PC-3 (cell line): ENCODE results near the gene SERPINA4. TPM values are rescaled to one million over a fixed set of nuclear protein-coding genes. Genes with fewer than 3 reads are reported as not detected.

Source experiments
- ATAC-seq: fragments of 200-7000 bp; cut with Tn5 transposase; 2 replicates; pipeline ENCODE4 v1.9.1; 2020; ENCODE audit warnings: mild to moderate bottlenecking, moderate library complexity
- BruUV-seq: library from RNA; stranded (reverse); fragments of 400-500 nt; replicated peaks from 2 replicates; lab custom pipeline; 2021; lab: Mats Ljungman, UMichigan
- CTCF ChIA-PET: fragments of 300-600 bp; sonication (Branson Sonifier 250); formaldehyde crosslinking; loops from one replicate; lab custom pipeline; 2022; ENCODE audit warnings: antibody characterized with exemption; lab: Charles Lee
- POLR2A ChIA-PET: fragments of 300-600 bp; sonication (Branson Sonifier 250); formaldehyde crosslinking; loops from one replicate; lab custom pipeline; 2022; ENCODE audit warnings: antibody characterized with exemption; ENCODE audit not compliant: unreplicated experiment; lab: Charles Lee
- DNase-seq: peaks from one replicate; pipeline ENCODE4 v3.0.0-alpha.2; 2015
- H2AFZ ChIP-seq: fragments of 300-600 bp; sonication (generic); 2 replicates; pipeline ENCODE4 v1.6.0; 2016; ENCODE audit warnings: antibody characterized with exemption, low read length
- H3F3A ChIP-seq: fragments of 300-600 bp; sonication (generic); one replicate; pipeline ENCODE4 v1.6.0; 2017; ENCODE audit warnings: antibody characterized with exemption, low read length, control low read depth, mild to moderate bottlenecking; ENCODE audit not compliant: unreplicated experiment
- H3K27ac ChIP-seq: fragments of 300-600 bp; sonication (generic); 2 replicates; pipeline ENCODE4 v1.5.1; 2016; ENCODE audit warnings: mild to moderate bottlenecking, low read length
- H3K27me3 ChIP-seq: fragments of 300-600 bp; sonication (generic); 2 replicates; pipeline ENCODE4 v1.6.1; 2016; ENCODE audit warnings: low read length, mixed read lengths
- H3K36me3 ChIP-seq: fragments of 300-600 bp; sonication (generic); 2 replicates; pipeline ENCODE4 v1.6.1; 2016; ENCODE audit warnings: low read depth, mixed run types, low read length, mixed read lengths
- H3K4me1 ChIP-seq: fragments of 300-600 bp; sonication (generic); 2 replicates; pipeline ENCODE4 v1.5.1; 2016; ENCODE audit warnings: low read length; ENCODE audit not compliant: insufficient read depth
- H3K4me2 ChIP-seq: fragments of 300-600 bp; sonication (generic); 2 replicates; pipeline ENCODE4 v1.6.0; 2016; ENCODE audit warnings: low read length
- H3K4me3 ChIP-seq: fragments of 300-600 bp; sonication (generic); 2 replicates; pipeline ENCODE4 v1.5.1; 2016; ENCODE audit warnings: mild to moderate bottlenecking, low read length, mixed read lengths
- H3K79me2 ChIP-seq: fragments of 300-600 bp; sonication (generic); 2 replicates; pipeline ENCODE4 v1.6.1; 2017; ENCODE audit warnings: low read length, mixed read lengths
- H3K9ac ChIP-seq: fragments of 300-600 bp; sonication (generic); 2 replicates; pipeline ENCODE4 v1.6.0; 2016; ENCODE audit warnings: mild to moderate bottlenecking, low read length
- H3K9me2 ChIP-seq: fragments of 300-600 bp; sonication (generic); replicated peaks from 2 replicates; pipeline ENCODE4 v1.6.1; 2016; ENCODE audit warnings: mixed run types, low read length, mixed read lengths
- H3K9me3 ChIP-seq: fragments of 300-600 bp; sonication (generic); 2 replicates; pipeline ENCODE4 v1.6.1; 2016; ENCODE audit warnings: low read length, mixed read lengths
- H4K20me1 ChIP-seq: fragments of 300-600 bp; sonication (generic); 2 replicates; pipeline ENCODE4 v1.6.1; 2016; ENCODE audit warnings: low read length, mixed read lengths
- EZH2 ChIP-seq: fragments of 300-600 bp; sonication (generic); IDR thresholded peaks from one replicate; pipeline ENCODE4 v1.6.1; 2017; ENCODE audit warnings: antibody characterized with exemption, mild to moderate bottlenecking, low read length; ENCODE audit not compliant: unreplicated experiment
- EZH2phosphoT487 ChIP-seq: fragments of 300-600 bp; sonication (generic); IDR thresholded peaks from 2 replicates; pipeline ENCODE4 v1.6.1; 2018; ENCODE audit warnings: mild to moderate bottlenecking, antibody characterized with exemption, low read length, borderline replicate concordance
- intact Hi-C: fragments of 100-400 bp; cut with micrococcal nuclease; formaldehyde crosslinking; loops from 2 replicates; pipeline ENCODE4 v1.9.0; 2023
- total RNA-seq: library from RNA; depleted of rRNA; stranded (reverse); fragments of >200 nt; gene quantifications from 2 replicates; pipeline ENCODE4 v1.2.3, GENCODE V29; 2014
- TF ChIP-seq, protein P1 (sequence below): fragments of 300-600 bp; sonication (generic); conservative IDR thresholded peaks from 2 replicates; pipeline ENCODE4 v1.5.1; 2017; ENCODE audit warnings: antibody characterized with exemption, low read depth, mild to moderate bottlenecking, low read length

SERPINA4 gene
- total RNA-seq, 1 experiment from 2014 or later = not detected

DNA sequence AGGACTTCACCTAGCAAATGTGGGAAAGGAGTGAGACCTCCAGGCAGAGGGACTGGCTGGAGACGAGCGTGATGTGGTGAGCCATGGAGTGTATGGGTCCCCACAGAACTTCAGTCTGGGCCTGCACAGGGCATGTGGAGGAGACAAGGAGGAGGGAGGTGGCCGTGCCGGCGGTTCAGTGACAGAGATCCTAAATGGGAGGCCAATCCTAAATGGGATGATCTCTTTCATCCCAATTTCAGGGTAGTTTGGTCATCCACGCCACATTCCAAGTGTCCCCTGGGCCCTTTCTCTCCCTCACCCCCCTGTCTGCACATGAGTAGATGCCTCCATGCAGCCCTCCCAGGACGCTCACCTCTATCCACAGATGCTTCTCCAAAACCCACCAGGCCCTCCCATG lies 33.2 kb downstream of the SERPINA4 start:
- Histone ChIP-seq H3K27me3 (no peaks in the 10 kb centered on the region), H3F3A (no peaks in the 10 kb centered on the region)
- intact Hi-C loops = no loop called here

DNA sequence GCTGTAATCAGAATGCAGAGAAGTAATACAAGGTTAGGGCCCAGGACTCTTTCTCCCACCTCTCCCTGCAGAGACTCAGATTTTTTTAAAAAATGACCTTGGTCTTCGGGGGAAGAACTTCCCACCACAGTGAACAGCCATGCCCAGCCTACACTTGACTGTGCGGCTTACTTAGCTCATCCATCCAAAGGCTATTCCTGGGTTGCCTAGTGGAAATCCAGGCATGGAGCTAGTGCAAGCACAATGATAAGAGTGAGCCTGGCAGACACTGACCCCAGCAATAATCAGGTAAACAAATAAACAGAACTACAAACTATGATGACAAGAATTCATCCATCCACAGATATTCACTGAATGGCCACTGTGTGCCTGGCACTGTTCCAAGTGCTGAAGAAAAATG lies 34.7 kb downstream of the SERPINA4 start:
- ATAC-seq (no peak), DNase-seq (no peak)
- no peak overlapping the region for H3K4me3 ChIP-seq
- H3K9ac ChIP-seq = no peak overlapping the region
- H3K9me3 ChIP-seq = no peaks in the 10 kb centered on the region
- no peaks in the 10 kb centered on the region for H4K20me1 ChIP-seq
- no peaks in the 10 kb centered on the region for H3K27me3 ChIP-seq
- intact Hi-C loops = no loop called here
- H3K27ac ChIP-seq = no peak overlapping the region
- no peaks in the 10 kb centered on the region for H3K36me3 ChIP-seq
- H3K79me2 ChIP-seq = no peaks in the 10 kb centered on the region
- TF ChIP-seq EZH2 (no peak), EZH2phosphoT487 (no peak)
- TF ChIP-seq, protein P1, sequence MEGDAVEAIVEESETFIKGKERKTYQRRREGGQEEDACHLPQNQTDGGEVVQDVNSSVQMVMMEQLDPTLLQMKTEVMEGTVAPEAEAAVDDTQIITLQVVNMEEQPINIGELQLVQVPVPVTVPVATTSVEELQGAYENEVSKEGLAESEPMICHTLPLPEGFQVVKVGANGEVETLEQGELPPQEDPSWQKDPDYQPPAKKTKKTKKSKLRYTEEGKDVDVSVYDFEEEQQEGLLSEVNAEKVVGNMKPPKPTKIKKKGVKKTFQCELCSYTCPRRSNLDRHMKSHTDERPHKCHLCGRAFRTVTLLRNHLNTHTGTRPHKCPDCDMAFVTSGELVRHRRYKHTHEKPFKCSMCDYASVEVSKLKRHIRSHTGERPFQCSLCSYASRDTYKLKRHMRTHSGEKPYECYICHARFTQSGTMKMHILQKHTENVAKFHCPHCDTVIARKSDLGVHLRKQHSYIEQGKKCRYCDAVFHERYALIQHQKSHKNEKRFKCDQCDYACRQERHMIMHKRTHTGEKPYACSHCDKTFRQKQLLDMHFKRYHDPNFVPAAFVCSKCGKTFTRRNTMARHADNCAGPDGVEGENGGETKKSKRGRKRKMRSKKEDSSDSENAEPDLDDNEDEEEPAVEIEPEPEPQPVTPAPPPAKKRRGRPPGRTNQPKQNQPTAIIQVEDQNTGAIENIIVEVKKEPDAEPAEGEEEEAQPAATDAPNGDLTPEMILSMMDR = no peak
- H3K4me2 ChIP-seq = no peak overlapping the region
- BruUV-seq = no TSS peak
- no peaks in the 10 kb centered on the region for H3K9me2 ChIP-seq
- no peak overlapping the region for H2AFZ ChIP-seq
- ChIA-PET POLR2A (no interaction called here), CTCF (no interaction called here)
- peaks cover 27% of the 10 kb centered on the region for H3K4me1 ChIP-seq
- H3F3A ChIP-seq = no peaks in the 10 kb centered on the region

More for the DNA sequence above, 33.2 kb downstream of the SERPINA4 start:
- H4K20me1 ChIP-seq = no peaks in the 10 kb centered on the region
- ChIA-PET POLR2A (no interaction called here), CTCF (no interaction called here)
- no peak for ATAC-seq
- no peak for DNase-seq
- no peak overlapping the region for H2AFZ ChIP-seq
- TF ChIP-seq EZH2phosphoT487 = no peak
- no peak for TF ChIP-seq EZH2
- TF ChIP-seq, protein P1 = no peak
- no TSS peak for BruUV-seq
- no peaks in the 10 kb centered on the region for H3K9me2 ChIP-seq
- H3K9ac ChIP-seq = no peak overlapping the region
- H3K79me2 ChIP-seq = no peaks in the 10 kb centered on the region
- H3K4me2 ChIP-seq = no peak overlapping the region
- H3K4me1 ChIP-seq = peaks cover 13% of the 10 kb centered on the region
- no peak overlapping the region for H3K27ac ChIP-seq
- no peak overlapping the region for H3K4me3 ChIP-seq
- H3K36me3 ChIP-seq = no peaks in the 10 kb centered on the region
- H3K9me3 ChIP-seq = no peaks in the 10 kb centered on the region

DNA sequence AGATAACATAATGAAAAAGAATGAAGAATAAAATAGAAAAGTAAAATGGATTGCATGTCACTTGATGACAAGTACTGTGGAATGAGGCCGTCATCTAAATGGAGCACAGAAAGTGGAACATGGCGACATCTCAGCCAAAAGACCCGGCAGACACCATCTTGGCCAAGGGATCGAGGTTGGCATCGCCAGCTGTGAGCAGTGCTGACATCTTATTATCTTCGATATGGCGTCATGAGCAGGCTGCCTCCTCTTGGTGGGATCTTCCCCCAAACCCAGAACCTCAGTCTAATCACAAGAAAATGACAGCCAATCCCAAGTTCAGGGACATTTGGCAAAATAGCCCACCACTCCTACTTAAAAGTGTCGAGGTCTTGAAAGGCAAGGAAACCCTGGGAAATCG lies 35.1 kb downstream of the SERPINA4 start:
- H3F3A ChIP-seq = no peaks in the 10 kb centered on the region
- H3K4me1 ChIP-seq = peaks cover 29% of the 10 kb centered on the region
- CTCF ChIA-PET = no interaction called here
- H3K36me3 ChIP-seq = no peaks in the 10 kb centered on the region
- POLR2A ChIA-PET = no interaction called here
- no peak for DNase-seq
- no peaks in the 10 kb centered on the region for H3K27me3 ChIP-seq
- no peak for ATAC-seq
- H3K9me3 ChIP-seq = no peaks in the 10 kb centered on the region
- no TSS peak for BruUV-seq
- no peak overlapping the region for H3K9ac ChIP-seq
- H3K4me2 ChIP-seq = no peak overlapping the region
- TF ChIP-seq, protein P1 = no peak
- TF ChIP-seq EZH2 (no peak), EZH2phosphoT487 (no peak)
- no peaks in the 10 kb centered on the region for H3K9me2 ChIP-seq
- intact Hi-C loops = no loop called here
- no peaks in the 10 kb centered on the region for H4K20me1 ChIP-seq
- H2AFZ ChIP-seq = no peak overlapping the region
- H3K79me2 ChIP-seq = no peaks in the 10 kb centered on the region
- no peak overlapping the region for H3K27ac ChIP-seq
- H3K4me3 ChIP-seq = no peak overlapping the region
